Liver (tissue), 9 donors: Measurements from ENCODE around the gene ATP6V1E1. TPM values are rescaled to one million over a fixed set of nuclear protein-coding genes. Genes with fewer than 3 reads are reported as not detected.

Experiments
- DNase-seq: peaks from one replicate; pipeline ENCODE4 v3.0.0-alpha.2; 2017; ENCODE audit warnings: low spot score
- H3K27ac ChIP-seq, 2 donors: one replicate each; pipeline ENCODE4 v1.7.0; 2013; ENCODE audit warnings: inconsistent platforms in 2 of 2, low read length in 2 of 2, control low read depth in 1 of 2, low read depth in 1 of 2, mild to moderate bottlenecking in 1 of 2
- H3K27me3 ChIP-seq, 4 donors: one replicate each; pipeline versions ENCODE4 v1.6.1 to v1.7.0; 2013; ENCODE audit warnings: low read length in 3 of 4, inconsistent platforms in 1 of 4, mild to moderate bottlenecking in 1 of 4, moderate library complexity in 1 of 4; ENCODE audit not compliant: control insufficient read depth in 4 of 4, insufficient read depth in 4 of 4
- H3K36me3 ChIP-seq, 4 donors: one replicate each; pipeline versions ENCODE4 v1.6.1 to v1.7.0; 2013; ENCODE audit warnings: low read length in 3 of 4, mild to moderate bottlenecking in 3 of 4, low read depth in 1 of 4, moderate library complexity in 1 of 4; ENCODE audit not compliant: control insufficient read depth in 4 of 4, insufficient read depth in 3 of 4
- H3K4me1 ChIP-seq, 4 donors: one replicate each; pipeline versions ENCODE4 v1.6.1 to v1.7.0; 2013; ENCODE audit warnings: low read length in 3 of 4, mild to moderate bottlenecking in 3 of 4, moderate library complexity in 1 of 4; ENCODE audit not compliant: control insufficient read depth in 4 of 4, insufficient read depth in 4 of 4
- H3K4me3 ChIP-seq, 3 donors: one replicate each; pipeline versions ENCODE4 v1.6.1 to v1.7.0; 2013; ENCODE audit warnings: low read length in 3 of 3, control low read depth in 1 of 3, low read depth in 1 of 3, mild to moderate bottlenecking in 1 of 3
- H3K9ac ChIP-seq, 2 donors: one replicate each; pipeline ENCODE4 v1.7.0; 2013; ENCODE audit warnings: low read length in 2 of 2, mild to moderate bottlenecking in 2 of 2, moderate library complexity in 2 of 2, control low read depth in 1 of 2, low read depth in 1 of 2
- H3K9me3 ChIP-seq, 4 donors: one replicate each; pipeline versions ENCODE4 v1.6.1 to v1.7.0; 2013; ENCODE audit warnings: low read length in 3 of 4; ENCODE audit not compliant: control insufficient read depth in 4 of 4
- CTCF ChIP-seq: fragments of 150-350 bp; IDR thresholded peaks from 2 replicates; pipeline ENCODE4 v1.5.1; 2017; ENCODE audit warnings: improper control_type of control experiment, low read depth, low read length; ENCODE audit not compliant: missing input control
- EGR1 ChIP-seq, 2 donors: IDR thresholded peaks; 2 replicates each; pipeline ENCODE4 v1.6.1; 2016 to 2018; ENCODE audit warnings: antibody characterized with exemption in 2 of 2, low read depth in 2 of 2
- FOXA1 ChIP-seq: IDR thresholded peaks from 2 replicates; pipeline ENCODE4 v1.6.1; 2016; ENCODE audit warnings: antibody characterized with exemption
- FOXA2 ChIP-seq: IDR thresholded peaks from 2 replicates; pipeline ENCODE4 v1.6.1; 2016; ENCODE audit warnings: antibody characterized with exemption
- GABPA ChIP-seq, 2 donors: IDR thresholded peaks in 1 of 2; conservative IDR thresholded peaks in 1 of 2; 2 replicates each; pipeline ENCODE4 v1.6.1; 2016; ENCODE audit warnings: antibody characterized with exemption in 2 of 2, mild to moderate bottlenecking in 1 of 2, moderate library complexity in 1 of 2
- HNF4A ChIP-seq, 2 donors: conservative IDR thresholded peaks; 2 replicates each; pipeline ENCODE4 v1.6.1; 2016; ENCODE audit warnings: antibody characterized with exemption in 2 of 2, mild to moderate bottlenecking in 2 of 2
- HNF4G ChIP-seq: IDR thresholded peaks from 2 replicates; pipeline ENCODE4 v1.6.1; 2016; ENCODE audit warnings: antibody characterized with exemption
- JUND ChIP-seq, 2 donors: IDR thresholded peaks; 2 replicates each; pipeline ENCODE4 v1.6.1; 2016; ENCODE audit warnings: antibody characterized with exemption in 2 of 2
- NR2F2 ChIP-seq: IDR thresholded peaks from 2 replicates; pipeline ENCODE4 v1.6.1; 2016; ENCODE audit warnings: antibody characterized with exemption
- RAD21 ChIP-seq, 2 donors: IDR thresholded peaks; 2 replicates each; pipeline ENCODE4 v1.6.1; 2016; ENCODE audit warnings: antibody characterized with exemption in 2 of 2, mild to moderate bottlenecking in 2 of 2
- RXRA ChIP-seq, 2 donors: IDR thresholded peaks; 2 replicates each; pipeline ENCODE4 v1.6.1; 2017 to 2018; ENCODE audit warnings: antibody characterized with exemption in 2 of 2, mild to moderate bottlenecking in 1 of 2
- SP1 ChIP-seq: IDR thresholded peaks from 2 replicates; pipeline ENCODE4 v1.6.1; 2018; ENCODE audit warnings: antibody characterized with exemption, mild to moderate bottlenecking
- TAF1 ChIP-seq: conservative IDR thresholded peaks from 2 replicates; pipeline ENCODE4 v1.6.1; 2016; ENCODE audit warnings: antibody characterized with exemption, mild to moderate bottlenecking
- YY1 ChIP-seq: IDR thresholded peaks from 2 replicates; pipeline ENCODE4 v1.6.1; 2016; ENCODE audit warnings: antibody characterized with exemption, mild to moderate bottlenecking
- WGBS: extraction: QIAGEN DNeasy Blood & Tissue Kit; methylation state at CpG from one replicate; pipeline ENCODE4 v1.1.7; 2013; 5-methylcytosine and 5-hydroxymethylcytosine counted together
- polyA plus RNA-seq, 2 donors: library from polyadenylated mRNA; stranded (reverse) in 1 of 2; unstranded in 1 of 2; fragments of 200-250 nt in 1 of 2; fragments of >200 nt in 1 of 2; fragmentation: Nextera tagmentation in 1 of 2; extraction: Ambion mirVana in 1 of 2; gene quantifications; one replicate each; pipeline versions ENCODE4 v1.2.1 to v1.2.3, GENCODE V29; 2013 to 2015
- total RNA-seq, 2 donors: library from RNA; depleted of rRNA; stranded (reverse); fragments of >200 nt; gene quantifications; one replicate each; pipeline ENCODE4 v1.2.3, GENCODE V29; 2014
- TF ChIP-seq, protein P1 (sequence below): IDR thresholded peaks from 2 replicates; pipeline ENCODE4 v1.6.1; 2016; ENCODE audit warnings: antibody characterized with exemption
- TF ChIP-seq, protein P2 (sequence below): IDR thresholded peaks from 2 replicates; pipeline ENCODE4 v1.6.1; 2016; ENCODE audit warnings: antibody characterized with exemption
- TF ChIP-seq, protein P3 (sequence below): IDR thresholded peaks from 2 replicates; pipeline ENCODE4 v1.6.1; 2016; ENCODE audit warnings: antibody characterized with exemption, mild to moderate bottlenecking
- TF ChIP-seq, protein P4 (sequence below): IDR thresholded peaks from 2 replicates; pipeline ENCODE4 v1.6.1; 2016; ENCODE audit warnings: antibody characterized with exemption
- donor health status: healthy.
- donor health status: healthy.
- donor health status: healthy.
- donor health status: healthy.
- donor health status: healthy.

ATP6V1E1 gene
- total and polyA plus RNA-seq, 4 donors: 44.6 to 53.1 (median 49.1) TPM

GRCh38 chr22:17603668-17604067, 24.9 kb downstream of the ATP6V1E1 start:
- Histone ChIP-seq H3K4me1 (no peaks in the 10 kb centered on the region), H3K9ac (no peak overlapping the region), H3K9me3 (no peaks in the 10 kb centered on the region), H3K27me3 (no peaks in the 10 kb centered on the region), H3K4me3 (no peak overlapping the region), H3K27ac (no peak overlapping the region), H3K36me3 (peaks cover 0 to 24% (median 18%) of the 10 kb centered on the region in 4 donors)
- DNase-seq: no peak
- no peak for TF ChIP-seq CTCF
- no peak for TF ChIP-seq SP1
- no peak for TF ChIP-seq FOXA2
- TF ChIP-seq RAD21 (IDR thresholded peaks at IDR 0.05): no peak
- TF ChIP-seq NR2F2: no peak
- TF ChIP-seq, protein P1, sequence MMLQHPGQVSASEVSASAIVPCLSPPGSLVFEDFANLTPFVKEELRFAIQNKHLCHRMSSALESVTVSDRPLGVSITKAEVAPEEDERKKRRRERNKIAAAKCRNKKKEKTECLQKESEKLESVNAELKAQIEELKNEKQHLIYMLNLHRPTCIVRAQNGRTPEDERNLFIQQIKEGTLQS: no peak
- TF ChIP-seq, protein P2, sequence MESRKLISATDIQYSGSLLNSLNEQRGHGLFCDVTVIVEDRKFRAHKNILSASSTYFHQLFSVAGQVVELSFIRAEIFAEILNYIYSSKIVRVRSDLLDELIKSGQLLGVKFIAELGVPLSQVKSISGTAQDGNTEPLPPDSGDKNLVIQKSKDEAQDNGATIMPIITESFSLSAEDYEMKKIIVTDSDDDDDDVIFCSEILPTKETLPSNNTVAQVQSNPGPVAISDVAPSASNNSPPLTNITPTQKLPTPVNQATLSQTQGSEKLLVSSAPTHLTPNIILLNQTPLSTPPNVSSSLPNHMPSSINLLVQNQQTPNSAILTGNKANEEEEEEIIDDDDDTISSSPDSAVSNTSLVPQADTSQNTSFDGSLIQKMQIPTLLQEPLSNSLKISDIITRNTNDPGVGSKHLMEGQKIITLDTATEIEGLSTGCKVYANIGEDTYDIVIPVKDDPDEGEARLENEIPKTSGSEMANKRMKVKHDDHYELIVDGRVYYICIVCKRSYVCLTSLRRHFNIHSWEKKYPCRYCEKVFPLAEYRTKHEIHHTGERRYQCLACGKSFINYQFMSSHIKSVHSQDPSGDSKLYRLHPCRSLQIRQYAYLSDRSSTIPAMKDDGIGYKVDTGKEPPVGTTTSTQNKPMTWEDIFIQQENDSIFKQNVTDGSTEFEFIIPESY: no peak
- TF ChIP-seq EGR1 (IDR thresholded peaks at IDR 0.05; ENCODE audit: low read depth in 2 of 2): no peak
- TF ChIP-seq, protein P3, sequence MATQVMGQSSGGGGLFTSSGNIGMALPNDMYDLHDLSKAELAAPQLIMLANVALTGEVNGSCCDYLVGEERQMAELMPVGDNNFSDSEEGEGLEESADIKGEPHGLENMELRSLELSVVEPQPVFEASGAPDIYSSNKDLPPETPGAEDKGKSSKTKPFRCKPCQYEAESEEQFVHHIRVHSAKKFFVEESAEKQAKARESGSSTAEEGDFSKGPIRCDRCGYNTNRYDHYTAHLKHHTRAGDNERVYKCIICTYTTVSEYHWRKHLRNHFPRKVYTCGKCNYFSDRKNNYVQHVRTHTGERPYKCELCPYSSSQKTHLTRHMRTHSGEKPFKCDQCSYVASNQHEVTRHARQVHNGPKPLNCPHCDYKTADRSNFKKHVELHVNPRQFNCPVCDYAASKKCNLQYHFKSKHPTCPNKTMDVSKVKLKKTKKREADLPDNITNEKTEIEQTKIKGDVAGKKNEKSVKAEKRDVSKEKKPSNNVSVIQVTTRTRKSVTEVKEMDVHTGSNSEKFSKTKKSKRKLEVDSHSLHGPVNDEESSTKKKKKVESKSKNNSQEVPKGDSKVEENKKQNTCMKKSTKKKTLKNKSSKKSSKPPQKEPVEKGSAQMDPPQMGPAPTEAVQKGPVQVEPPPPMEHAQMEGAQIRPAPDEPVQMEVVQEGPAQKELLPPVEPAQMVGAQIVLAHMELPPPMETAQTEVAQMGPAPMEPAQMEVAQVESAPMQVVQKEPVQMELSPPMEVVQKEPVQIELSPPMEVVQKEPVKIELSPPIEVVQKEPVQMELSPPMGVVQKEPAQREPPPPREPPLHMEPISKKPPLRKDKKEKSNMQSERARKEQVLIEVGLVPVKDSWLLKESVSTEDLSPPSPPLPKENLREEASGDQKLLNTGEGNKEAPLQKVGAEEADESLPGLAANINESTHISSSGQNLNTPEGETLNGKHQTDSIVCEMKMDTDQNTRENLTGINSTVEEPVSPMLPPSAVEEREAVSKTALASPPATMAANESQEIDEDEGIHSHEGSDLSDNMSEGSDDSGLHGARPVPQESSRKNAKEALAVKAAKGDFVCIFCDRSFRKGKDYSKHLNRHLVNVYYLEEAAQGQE: no peak
- no peak for TF ChIP-seq YY1
- no peak for TF ChIP-seq JUND (IDR thresholded peaks at IDR 0.05)
- TF ChIP-seq HNF4A (conservative IDR thresholded peaks at IDR 0.05): no peak
- TF ChIP-seq, protein P4, sequence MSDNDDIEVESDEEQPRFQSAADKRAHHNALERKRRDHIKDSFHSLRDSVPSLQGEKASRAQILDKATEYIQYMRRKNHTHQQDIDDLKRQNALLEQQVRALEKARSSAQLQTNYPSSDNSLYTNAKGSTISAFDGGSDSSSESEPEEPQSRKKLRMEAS: no peak
- TF ChIP-seq GABPA (IDR thresholded peaks at IDR 0.05 in 1 of 2, conservative IDR thresholded peaks at IDR 0.05 in 1 of 2): no peak
- TF ChIP-seq RXRA (IDR thresholded peaks at IDR 0.05): no peak
- TF ChIP-seq TAF1: no peak
- 92% methylated on average over 4 of the region's 4 CpGs for WGBS

DNA sequence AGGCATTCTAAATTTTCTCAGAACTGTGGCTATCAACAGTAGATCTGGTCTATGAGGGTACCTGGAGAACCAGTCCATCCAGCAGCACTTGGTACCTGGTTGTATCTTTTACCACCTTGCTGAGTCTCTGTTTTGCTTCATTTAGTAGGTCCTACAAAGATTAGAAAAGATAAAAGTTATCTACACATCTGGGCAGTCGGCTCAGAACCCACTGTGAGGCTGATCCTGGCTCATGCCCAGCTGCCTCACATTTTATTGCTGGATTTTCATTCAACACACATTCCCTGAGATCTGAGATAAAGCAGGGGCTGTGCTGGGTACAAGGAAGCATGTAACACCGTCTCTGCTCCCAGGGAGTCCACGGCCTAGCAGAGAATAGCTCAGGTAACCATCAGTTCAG, 27.5 kb downstream of the ATP6V1E1 start:
- Histone ChIP-seq H3K4me1 (no peaks in the 10 kb centered on the region), H3K36me3 (peaks cover 6 to 42% (median 33%) of the 10 kb centered on the region in 4 donors), H3K27me3 (no peaks in the 10 kb centered on the region), H3K9me3 (no peaks in the 10 kb centered on the region), H3K9ac (no peak overlapping the region), H3K27ac (no peak overlapping the region), H3K4me3 (no peak overlapping the region)
- WGBS: 78% methylated on average over 3 of the region's 3 CpGs
- no peak for DNase-seq
- no peak for TF ChIP-seq SP1
- TF ChIP-seq, protein P2: no peak
- TF ChIP-seq NR2F2: no peak
- TF ChIP-seq RXRA (IDR thresholded peaks at IDR 0.05): no peak
- TF ChIP-seq HNF4G: no peak
- no peak for TF ChIP-seq JUND (IDR thresholded peaks at IDR 0.05)
- TF ChIP-seq, protein P1: no peak
- TF ChIP-seq HNF4A (conservative IDR thresholded peaks at IDR 0.05): no peak
- no peak for TF ChIP-seq FOXA2
- no peak for TF ChIP-seq EGR1 (IDR thresholded peaks at IDR 0.05; ENCODE audit: low read depth in 2 of 2)
- no peak for TF ChIP-seq FOXA1
- no peak for TF ChIP-seq YY1
- TF ChIP-seq RAD21 (IDR thresholded peaks at IDR 0.05): no peak
- no peak for TF ChIP-seq GABPA (IDR thresholded peaks at IDR 0.05 in 1 of 2, conservative IDR thresholded peaks at IDR 0.05 in 1 of 2)
